Central memory CD4-positive, alpha-beta T cell (primary cell): ENCODE data around the gene KIF14.

Experiments
- DNase-seq: peaks from one replicate; pipeline ENCODE4 v3.0.0; 2022
- total RNA-seq, 3 experiments: gene quantifications; one replicate each; lab custom pipeline; 2026; lab: John Stamatoyannopoulos, UW

The KIF14 gene
- total RNA-seq = 0.22 to 3.9 (median 1.2) reads per million in 3 experiments

GRCh38 chr1:200620273-200621131 lies at the start of gene KIF14:
KIF14 (minus strand) TSS chr1:200620751; CDS start chr1:200618723, 2,028 bp downstream.
- peak; percentile 89 for DNase-seq

- DNase-seq = peak; percentile 90
Observed at GRCh38 chr1:200669314-200670241, 49.0 kb upstream of the KIF14 start, which contains the start of gene DDX59. DDX59 (minus strand) TSS chr1:200669907; CDS start chr1:200666740, 3,167 bp downstream.

- no peak for DNase-seq
Observed at GRCh38 chr1:200668514-200669313, 48.2 kb upstream of the KIF14 start.

- DNase-seq = no peak
Observed at GRCh38 chr1:200666309-200666708, 45.8 kb upstream of the KIF14 start.

- DNase-seq = no peak
Observed at GRCh38 chr1:200665861-200666260, 45.3 kb upstream of the KIF14 start.

- DNase-seq = no peak
Observed at GRCh38 chr1:200660719-200661118, 40.2 kb upstream of the KIF14 start.

GRCh38 chr1:200659269-200659668 lies 38.7 kb upstream of the KIF14 start:
- DNase-seq = no peak

- DNase-seq = no peak
Observed at GRCh38 chr1:200658037-200658818, 37.7 kb upstream of the KIF14 start.

GRCh38 chr1:200654660-200655059 lies 34.1 kb upstream of the KIF14 start:
- no peak for DNase-seq

GRCh38 chr1:200653022-200653462 lies 32.5 kb upstream of the KIF14 start:
- no peak for DNase-seq

- no peak for DNase-seq
Observed at GRCh38 chr1:200652378-200652777, 31.8 kb upstream of the KIF14 start.

GRCh38 chr1:200646515-200646914 lies 26.0 kb upstream of the KIF14 start:
- no peak for DNase-seq

GRCh38 chr1:200644021-200644420 lies 23.5 kb upstream of the KIF14 start:
- DNase-seq = no peak

GRCh38 chr1:200642481-200642880 lies 21.9 kb upstream of the KIF14 start:
- no peak for DNase-seq

GRCh38 chr1:200640963-200641401 lies 20.4 kb upstream of the KIF14 start:
- no peak for DNase-seq

GRCh38 chr1:200640373-200640962 lies 19.9 kb upstream of the KIF14 start:
- no peak for DNase-seq

GRCh38 chr1:200638073-200638472 lies 17.5 kb upstream of the KIF14 start:
- no peak for DNase-seq

- DNase-seq = no peak
Observed at GRCh38 chr1:200636681-200637080, 16.1 kb upstream of the KIF14 start.

- no peak for DNase-seq
Observed at GRCh38 chr1:200634261-200635122, 13.9 kb upstream of the KIF14 start.

GRCh38 chr1:200631375-200631774 lies 10.8 kb upstream of the KIF14 start:
- DNase-seq = no peak
